M059J (cell line): ENCODE data around the gene C1QL4. TPM values are rescaled to one million over a fixed set of nuclear protein-coding genes. Genes with fewer than 3 reads are reported as not detected.
"Not testable (repeated sequence)": the region's sequence is repeated elsewhere in the genome, so short reads cannot be mapped to it uniquely, and the experiment has no call there.

Experiments
- DNase-seq: peaks from one replicate; pipeline ENCODE4 v3.0.0-alpha.2; 2012; ENCODE audit warnings: low read depth
- total RNA-seq: library from RNA; depleted of rRNA; stranded (reverse); fragments of >200 nt; shearing (Covaris generic); gene quantifications from 2 replicates; pipeline ENCODE4 v1.2.3, GENCODE V29; 2014

Gene C1QL4
- total RNA-seq, 1 experiment from 2014 or later: 0.39 TPM

DNA sequence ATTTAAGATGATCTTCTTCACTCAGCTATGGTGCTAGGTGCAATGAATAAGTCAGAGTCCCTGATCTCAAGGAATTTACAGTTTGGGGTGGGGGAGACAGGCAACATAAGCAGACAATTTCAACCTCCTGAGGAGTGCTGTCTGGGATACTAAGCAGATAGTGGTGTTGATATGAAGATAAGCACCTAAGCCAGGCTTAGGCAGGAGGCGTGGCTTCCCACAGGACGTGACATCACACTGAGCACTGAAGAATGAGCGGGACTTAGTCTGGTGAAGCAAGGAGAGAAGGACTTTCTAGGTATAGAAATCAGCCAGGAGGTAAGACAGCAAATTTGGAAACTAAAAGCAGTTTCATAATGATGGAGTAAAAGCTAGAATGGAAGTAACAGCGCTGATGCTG is 35.2 kb downstream of the C1QL4 start:
- no peak for DNase-seq

DNA sequence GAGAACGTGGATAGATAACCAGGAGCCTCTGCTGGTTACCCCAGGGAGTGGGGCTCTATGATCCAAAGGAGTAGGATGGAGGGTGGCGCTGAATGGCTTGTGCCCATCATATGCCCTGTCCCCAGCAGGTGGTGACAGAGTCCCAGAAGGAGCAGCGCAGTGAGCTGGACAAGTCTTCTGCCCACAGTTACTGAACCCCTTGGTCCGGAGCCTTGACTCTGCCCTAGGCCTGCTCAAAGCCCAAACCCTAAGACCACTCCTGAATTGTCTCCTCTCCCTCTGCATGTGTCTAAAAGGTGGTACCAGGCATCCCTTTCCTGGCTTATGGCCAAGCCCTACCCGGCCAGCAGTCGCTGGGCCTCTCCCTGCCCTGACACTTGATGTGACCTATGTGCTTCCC is 38.8 kb downstream of the C1QL4 start:
- DNase-seq: no peak

DNA sequence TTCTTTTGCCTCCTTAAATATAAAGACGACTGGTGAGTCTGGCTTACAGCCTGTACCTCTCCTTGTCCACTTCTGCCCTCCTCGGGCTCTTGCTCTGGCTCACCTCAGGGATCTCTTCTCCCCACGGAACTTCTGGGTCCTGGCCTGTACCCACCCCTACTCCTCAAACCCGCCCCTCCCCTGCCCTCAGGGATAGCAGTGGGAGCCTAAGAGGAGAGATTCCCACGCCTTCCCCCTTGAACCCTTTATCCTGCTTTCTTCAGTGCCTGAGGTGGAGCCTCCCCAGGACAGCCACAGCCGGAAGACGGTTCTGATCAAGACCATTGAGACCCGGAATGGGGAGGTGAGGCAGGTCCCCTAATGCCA is 39.3 kb downstream of the C1QL4 start:
- no peak for DNase-seq

DNA sequence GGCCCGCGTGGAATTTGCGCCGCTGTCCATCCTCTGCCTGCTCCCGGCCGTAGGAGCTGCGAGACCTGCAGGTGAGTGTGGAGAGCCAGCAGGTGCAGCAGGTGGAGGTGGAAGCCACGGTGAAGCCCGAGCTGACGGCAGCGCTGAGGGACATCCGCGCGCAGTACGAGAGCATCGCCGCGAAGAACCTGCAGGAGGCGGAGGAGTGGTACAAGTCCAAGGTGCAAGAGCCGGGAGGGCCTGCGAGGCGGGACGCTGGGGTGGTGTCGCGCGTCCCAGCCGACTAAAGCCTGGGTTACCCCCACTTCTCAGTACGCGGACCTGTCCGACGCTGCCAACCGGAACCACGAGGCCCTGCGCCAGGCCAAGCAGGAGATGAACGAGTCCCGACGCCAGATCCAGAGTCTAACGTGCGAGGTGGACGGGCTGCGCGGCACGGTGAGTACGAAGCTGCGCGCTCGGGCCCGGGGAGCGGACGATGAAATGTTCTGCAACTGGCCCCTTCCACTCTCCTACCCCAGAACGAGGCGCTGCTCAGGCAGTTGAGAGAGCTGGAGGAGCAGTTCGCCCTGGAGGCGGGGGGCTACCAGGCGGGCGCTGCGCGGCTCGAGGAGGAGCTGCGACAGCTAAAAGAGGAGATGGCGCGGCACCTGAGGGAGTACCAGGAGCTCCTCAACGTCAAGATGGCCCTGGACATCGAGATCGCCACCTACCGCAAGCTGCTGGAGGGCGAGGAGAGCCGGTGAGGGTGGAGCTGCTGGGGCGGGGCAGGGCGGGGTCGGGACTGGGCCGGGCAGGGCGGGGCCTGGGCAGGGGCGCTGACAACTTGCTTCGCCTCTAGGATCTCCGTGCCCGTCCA is 39.9 kb downstream of the C1QL4 start:
- DNase-seq: peak; percentile 67

DNA sequence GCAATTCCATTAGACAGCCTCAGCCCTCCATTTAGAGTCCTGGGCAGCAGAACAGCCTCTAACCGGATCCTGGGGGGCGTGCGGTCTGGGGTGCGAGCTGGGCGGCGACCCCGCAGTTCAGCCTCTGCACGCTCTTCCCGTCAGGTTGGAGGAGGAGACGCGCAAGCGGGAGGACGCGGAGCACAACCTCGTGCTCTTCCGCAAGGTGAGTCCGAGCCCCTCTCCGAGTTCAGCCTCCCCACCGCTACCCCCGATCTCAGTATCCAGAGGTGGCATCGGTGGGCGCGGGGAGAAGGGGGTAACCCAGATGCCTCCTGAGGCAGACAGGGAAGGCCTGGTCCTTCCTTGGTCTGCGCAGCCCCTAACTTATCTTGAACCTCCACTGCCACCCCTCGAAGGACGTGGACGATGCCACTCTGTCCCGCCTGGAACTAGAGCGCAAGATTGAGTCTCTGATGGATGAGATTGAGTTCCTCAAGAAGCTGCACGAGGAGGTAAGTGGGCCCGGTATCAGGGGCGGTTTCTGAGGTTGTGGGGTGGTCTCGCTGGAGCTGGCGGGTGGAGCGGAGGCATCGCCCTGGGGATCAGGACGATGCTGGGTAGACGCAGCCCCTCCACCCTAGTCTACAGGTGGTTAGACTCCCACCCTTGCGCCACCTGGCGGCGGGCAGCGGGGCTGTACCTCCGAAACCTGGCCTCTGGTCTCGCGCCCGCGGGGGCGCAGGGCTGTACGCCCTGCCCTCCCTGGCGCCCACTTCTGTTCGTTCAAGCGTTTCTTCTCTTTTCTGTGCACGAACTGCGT is 40.8 kb downstream of the C1QL4 start:
- DNase-seq: no peak

DNA sequence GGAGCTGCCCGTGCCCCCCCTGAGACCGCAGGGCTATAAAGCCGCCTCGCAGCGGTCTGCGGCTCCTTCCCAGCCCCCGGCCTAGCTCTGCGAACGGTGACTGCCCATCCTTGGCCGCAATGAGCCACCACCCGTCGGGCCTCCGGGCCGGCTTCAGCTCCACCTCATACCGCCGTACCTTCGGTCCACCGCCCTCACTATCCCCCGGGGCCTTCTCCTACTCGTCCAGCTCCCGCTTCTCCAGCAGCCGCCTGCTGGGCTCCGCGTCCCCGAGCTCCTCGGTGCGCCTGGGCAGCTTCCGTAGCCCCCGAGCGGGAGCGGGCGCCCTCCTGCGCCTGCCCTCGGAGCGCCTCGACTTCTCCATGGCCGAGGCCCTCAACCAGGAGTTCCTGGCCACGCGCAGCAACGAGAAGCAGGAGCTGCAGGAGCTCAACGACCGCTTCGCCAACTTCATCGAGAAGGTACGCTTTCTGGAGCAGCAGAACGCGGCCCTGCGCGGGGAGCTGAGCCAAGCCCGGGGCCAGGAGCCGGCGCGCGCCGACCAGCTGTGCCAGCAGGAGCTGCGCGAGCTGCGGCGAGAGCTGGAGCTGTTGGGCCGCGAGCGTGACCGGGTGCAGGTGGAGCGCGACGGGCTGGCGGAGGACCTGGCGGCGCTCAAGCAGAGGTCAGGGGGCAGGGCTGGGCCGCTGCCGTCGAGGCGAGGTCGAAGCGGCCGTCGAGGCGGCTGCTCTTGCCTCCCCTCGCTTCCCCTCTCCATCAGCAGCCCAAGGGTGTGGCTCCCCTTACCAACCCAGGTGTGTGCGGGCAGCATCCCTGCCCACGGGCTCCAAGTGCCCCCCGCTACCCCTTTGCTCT is 41.7 kb downstream of the C1QL4 start, which contains the start of gene PRPH:
Gene PRPH, plus strand, starts transcription at position 66 of the 855 bp plus-strand sequence. Its CDS starts 54 bp downstream, at position 120.
- DNase-seq: no peak

DNA sequence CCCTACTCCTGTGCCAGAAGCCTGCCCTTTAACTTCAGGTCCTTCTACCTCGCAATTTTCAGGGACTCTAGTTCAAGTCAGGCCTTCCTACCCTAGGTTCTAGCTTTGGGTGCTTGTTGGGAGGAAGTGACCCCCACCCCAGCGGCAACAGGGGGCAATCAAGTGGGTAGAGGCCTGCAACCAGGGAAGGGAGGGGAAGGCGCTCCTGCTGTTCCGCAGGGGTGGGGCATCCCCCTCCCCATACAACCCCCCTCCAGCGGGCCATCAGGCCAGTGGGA is 42.2 kb downstream of the C1QL4 start:
- DNase-seq: no peak

DNA sequence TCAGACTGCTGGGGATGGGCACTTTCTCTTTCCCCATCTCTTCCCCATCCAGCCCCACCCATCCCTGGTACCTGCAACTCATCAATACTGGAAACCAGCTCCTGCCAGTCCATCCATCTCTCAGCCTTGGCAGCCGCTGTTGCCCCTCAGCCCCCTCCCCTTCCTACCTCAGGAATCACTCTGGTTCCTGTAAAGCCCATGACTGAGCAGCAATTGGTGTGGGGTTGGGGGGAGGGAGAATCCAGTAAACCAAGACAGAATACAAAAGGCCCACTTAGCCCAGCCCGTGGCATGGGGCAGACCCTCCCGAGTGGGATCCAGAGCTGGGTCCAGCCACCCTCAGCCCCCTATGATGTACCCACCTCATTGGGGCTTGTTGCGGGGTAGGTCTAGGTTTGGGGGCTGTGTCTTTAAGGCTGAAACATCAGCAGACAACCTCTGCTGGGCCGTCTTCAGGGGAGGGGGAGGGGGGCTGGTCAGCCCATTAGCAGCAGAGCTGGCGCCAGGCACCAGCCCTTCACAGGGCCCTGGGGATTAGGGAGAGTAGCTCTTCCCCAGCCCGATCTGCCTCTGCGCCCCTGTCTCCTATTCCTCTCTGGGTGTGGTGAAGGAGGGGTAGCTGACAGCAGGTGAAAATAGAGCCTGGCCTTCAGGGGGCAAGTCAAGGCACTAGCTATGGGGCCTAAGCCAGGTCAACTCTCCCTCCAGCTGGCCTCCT is 42.7 kb downstream of the C1QL4 start:
- DNase-seq: no peak

DNA sequence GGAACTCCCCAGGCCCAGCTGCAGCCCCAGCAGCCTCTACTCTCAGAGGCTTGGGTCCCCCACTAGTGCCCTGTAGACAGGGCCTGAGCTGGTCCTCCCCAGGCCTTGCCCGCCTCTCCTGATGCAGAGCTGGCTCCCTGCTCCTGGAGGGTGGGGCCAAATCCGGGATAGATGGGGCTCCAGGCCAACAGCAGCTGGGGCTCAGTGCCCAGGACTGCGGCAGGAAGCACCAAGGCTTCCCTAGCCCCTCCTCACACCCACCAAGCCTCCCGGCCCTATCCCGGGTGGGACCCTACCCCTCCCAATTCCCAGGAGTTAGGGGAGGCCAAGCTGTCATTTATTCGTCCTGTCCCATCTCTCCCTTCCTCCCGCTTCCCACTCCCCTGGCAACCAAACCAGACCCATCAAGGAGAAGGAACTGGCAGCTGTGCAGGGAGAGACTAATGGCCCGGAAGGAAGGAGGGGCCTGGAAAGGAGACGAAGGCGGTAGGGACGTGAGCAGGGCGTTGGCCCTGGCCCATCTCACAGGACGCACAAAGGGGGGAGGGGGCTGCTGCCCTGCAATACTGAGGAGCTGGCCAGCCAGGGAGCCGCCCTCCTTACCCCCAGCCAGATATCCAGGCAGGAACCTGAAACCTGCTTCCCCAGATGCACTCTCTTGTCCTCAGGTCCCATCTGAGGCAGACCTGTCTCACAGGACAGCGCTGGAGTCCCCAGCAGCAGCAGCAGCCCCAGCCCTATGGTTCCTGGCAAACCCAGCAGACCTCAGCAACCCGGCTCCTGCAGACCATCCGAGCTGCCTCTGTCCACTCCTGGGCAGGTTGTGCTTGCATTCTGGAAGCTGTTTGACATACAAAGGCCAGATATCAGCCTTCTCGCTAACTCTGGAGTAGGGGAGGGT is 43.7 kb downstream of the C1QL4 start:
- DNase-seq: no peak

DNA sequence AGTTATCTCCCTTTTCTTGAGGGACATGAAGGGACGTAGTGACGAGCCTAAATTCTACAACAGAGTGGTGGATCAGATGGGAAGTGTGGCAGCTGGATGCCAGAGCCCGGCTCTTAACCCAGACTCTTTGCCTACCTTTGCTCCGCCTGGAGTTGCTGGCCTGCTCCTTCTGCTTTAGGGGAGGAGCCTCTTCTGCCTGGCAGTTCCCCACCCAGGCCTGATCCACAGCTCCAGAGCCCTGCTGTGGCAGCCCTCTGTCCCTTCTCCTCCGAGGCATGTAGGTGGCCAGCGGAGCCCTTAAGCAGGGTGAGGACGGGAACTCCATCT is 44.3 kb downstream of the C1QL4 start:
- DNase-seq: no peak

DNA sequence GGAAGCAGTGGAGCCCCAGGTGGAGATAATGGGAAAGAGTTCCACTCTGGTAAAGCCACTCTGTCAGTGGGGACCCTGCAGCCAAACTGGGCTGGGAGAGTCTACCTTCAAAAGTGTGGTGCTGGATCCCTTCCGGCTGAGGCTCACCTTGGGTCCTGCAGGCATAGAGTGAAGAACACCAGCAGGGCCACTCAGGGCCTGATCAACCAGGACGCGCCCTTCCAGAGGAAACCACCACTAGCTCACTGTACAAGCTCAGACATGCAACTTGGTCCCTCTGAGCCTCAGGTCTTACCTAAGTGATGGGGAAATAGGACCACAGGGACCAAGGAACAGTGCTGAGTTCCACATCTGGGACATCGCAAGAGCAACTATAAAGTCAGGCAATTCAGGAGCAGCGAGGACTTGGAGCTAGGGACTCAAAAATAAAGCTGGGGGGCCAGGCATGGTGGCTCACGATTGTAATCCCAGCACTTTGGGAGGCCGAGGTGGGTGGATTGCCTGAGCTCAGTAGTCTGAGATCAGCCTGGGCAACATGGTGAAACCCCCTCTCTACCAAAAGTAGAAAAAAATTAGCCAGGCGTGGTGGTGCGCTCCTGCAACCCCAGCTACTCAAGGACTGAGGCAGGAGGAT is 47.9 kb downstream of the C1QL4 start:
- no peak for DNase-seq

DNA sequence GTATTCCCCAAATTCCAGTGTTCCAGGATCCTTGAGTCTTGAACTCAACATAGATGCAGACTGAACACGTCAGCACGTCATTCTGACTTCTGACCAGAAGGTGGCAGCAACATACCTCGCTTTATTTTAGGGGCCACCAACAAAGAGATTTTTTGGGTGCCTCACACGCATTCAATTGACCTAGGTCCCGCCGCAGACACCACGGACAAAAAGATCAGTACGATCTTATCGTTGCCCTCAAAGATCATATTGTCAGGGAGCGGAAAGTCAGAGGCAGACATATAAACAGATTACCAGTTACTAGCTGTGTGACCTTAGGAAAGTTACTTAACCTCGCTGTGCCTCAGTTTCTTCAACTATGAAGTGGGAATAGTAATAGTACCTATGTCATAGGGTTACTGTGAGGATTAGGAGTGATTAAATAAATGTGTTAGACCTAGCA is 48.6 kb downstream of the C1QL4 start:
- peak; percentile 58 for DNase-seq

DNA sequence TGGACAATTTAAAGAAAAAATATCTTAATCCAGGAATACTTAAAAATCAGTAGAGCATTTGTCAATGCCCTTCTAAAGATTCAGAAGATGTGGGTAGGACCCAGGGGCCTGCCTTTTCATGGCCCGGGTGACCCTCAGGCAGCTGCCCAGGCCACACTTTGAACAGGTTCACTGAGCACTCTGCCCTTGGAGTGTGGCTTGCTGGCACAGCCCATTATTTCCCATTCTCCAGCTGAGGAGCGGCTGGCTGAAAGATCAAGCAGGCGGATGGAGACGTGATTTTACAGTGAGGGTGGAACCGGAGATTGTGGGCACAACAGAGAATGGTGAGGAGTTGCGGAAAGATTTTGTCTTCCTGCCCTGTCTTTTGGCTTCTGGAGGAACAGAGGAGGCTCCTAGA is 49.1 kb downstream of the C1QL4 start:
- no peak for DNase-seq

DNA sequence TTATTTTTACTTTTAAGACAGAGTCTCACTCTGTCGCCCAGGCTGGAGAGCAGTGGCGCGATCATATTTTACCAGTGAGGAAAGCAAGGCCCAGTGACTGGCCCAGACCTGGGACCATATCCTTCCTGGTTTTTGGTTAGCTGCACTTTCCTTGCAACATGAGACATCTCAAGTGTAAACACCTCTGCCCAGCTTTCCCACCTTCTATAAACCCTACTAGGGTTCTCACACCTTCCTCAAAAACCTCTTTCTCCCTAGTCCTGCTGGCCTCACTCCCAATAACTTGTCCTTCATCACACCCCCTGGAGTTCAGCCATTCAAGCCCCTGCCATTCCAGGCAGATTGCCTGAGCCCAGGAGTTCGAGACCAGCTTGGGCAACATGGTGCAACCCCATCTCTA is 52.3 kb downstream of the C1QL4 start:
- no peak for DNase-seq

DNA sequence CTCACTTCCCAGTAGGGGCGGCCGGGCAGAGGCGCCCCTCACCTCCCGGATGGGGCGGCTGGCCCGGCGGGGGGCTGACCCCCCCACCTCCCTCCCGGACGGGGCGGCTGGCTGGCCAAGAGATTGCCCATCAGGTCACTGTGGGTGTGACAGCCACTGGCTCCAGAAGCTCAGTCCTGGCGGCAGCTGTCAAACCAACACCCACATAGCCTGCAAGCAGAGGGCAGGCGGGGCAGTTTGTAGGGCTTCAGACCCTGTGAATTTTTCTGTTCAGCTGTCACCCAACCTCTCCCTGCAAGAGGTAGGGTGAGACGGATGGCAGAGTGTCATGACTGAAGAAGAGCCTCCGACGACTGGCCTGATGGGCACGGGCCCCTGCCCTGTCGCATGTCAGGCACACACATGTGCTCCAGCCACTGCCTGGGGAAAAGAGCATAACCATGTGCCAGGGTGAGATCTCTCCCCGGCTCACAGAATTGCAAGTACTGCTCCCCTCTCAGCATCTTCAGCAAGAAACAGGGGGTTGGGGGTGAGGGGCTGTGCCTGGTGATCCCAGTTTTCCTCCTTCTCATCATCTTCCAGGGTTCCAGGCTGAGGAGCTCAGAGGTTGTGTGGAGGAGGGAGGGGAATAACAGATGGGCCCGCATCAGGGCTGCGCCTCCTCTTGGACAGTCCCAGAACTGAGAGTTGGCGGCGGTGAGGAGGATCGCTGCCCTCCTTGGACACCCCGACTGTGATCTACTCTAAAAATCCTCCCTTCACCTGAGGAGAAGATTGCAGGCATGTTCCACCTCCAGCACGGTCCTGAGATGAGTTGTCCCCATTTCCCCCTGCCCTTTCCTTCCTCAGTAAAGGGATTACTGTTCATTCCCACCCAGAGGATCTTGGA is 53.2 kb downstream of the C1QL4 start:
- no peak for DNase-seq

DNA sequence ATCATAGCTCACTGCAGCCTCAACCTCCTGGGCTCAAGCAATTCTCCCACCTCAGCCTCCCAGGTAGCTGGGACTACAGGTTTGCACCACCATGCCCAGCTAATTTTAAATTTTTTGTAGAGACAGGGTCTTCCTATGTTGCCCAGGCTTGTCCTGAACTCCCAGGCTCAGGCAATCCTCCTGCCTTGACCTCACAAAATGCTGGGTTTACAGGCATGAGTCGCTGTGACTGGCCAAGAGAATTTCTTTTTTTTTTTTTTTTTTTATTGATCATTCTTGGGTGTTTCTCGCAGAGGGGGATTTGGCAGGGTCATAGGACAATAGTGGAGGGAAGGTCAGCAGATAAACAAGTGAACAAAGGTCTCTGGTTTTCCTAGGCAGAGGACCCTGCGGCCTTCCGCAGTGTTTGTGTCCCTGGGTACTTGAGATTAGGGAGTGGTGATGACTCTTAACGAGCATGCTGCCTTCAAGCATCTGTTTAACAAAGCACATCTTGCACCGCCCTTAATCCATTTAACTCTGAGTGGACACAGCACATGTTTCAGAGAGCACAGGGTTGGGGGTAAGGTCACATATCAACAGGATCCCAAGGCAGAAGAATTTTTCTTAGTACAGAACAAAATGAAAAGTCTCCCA is 54.1 kb downstream of the C1QL4 start:
- DNase-seq: not testable (repeated sequence)
